ENCODE data around the gene JUNB.
"Not testable (repeated sequence)": the region's sequence is repeated elsewhere in the genome, so short reads cannot be mapped to it uniquely, and the experiment has no call there.

JUNB gene

DNA sequence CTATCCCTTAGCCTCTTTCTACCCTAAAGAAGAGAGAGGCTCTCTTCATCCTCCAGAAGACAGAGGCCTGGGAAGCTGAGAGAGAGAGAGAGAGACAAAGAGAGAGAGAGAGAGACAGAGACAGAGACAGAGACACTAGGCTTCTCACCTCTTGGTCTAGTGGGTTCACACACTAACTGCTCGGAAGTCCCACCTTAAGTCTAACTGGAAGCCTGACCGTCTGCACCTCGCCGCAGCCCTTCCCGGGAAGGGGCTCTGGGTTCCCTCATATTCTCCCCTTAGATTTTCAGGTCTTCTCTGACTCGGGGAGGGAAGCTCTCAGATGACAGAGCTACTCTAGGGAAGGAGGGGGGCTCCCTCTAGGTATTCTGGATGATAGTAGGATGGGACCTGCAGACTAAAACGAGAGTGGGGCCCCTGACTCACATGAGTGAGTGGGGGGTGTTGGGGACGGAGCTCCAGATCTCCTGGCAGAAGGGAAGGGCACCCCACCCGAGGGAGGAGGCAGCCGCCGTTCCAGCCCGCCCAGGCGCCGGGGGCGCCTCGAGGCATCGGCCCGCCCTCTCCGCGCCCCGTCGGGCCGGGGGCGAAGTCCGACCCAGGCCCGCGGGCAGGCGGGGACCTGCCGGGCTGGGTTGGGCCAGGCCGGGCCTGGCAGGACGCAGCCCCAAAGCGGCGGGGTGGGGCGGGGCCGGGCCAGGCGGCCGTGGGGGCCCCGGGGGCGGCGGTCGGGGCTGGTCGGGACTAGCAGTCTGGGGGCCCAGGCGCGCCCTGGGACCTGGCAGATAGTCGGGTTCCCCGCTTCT is 2.0 kb upstream of the JUNB start:
- DNase-seq: peak; percentile 13

- peak; percentile 95 for DNase-seq
Measured at GRCh38 chr19:12789904-12790619, 1.2 kb upstream of the JUNB start.

DNA sequence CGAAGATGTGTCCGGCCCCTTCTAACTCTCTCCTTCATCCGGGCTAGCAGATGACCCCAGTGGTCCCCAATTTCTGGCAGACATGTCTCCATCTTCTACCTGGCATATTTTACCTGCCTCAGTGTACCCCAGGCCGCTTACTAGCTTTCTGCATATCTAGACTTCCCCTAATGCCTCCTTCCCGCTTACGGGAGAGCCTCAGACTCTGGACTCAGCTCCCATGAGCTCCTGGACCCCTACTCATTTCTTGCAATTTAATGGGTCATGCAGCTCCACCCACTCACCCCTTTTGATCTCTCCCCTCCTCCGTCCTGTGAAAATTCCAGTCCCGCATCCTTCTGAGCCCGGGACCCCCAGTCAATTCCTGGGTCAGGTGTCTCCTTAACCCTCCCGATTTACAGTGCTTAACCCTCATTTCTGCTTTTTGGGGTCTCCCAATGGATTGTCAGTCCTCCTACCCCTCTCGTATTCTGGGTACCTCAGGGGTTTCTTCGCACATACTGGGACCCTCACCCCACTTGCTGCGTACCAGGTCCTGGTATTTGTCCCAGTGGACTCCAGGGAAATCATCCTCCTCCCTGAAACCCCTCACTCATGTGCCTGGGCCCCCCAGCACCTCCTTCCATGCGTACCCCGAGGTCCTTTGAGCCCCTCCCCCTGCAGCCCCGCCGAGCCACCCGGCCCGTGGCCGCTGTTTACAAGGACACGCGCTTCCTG is 500 bp upstream of the JUNB start:
- peak; percentile 9 for DNase-seq

- DNase-seq: peak; percentile 59
Measured at GRCh38 chr19:12792051-12792852, 966 bp downstream of the JUNB start.

DNA sequence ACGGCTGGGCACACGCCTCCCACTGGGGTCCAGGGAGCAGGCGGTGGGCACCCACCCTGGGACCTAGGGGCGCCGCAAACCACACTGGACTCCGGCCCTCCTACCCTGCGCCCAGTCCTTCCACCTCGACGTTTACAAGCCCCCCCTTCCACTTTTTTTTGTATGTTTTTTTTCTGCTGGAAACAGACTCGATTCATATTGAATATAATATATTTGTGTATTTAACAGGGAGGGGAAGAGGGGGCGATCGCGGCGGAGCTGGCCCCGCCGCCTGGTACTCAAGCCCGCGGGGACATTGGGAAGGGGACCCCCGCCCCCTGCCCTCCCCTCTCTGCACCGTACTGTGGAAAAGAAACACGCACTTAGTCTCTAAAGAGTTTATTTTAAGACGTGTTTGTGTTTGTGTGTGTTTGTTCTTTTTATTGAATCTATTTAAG is 1.6 kb downstream of the JUNB start:
- DNase-seq: no peak

DNA sequence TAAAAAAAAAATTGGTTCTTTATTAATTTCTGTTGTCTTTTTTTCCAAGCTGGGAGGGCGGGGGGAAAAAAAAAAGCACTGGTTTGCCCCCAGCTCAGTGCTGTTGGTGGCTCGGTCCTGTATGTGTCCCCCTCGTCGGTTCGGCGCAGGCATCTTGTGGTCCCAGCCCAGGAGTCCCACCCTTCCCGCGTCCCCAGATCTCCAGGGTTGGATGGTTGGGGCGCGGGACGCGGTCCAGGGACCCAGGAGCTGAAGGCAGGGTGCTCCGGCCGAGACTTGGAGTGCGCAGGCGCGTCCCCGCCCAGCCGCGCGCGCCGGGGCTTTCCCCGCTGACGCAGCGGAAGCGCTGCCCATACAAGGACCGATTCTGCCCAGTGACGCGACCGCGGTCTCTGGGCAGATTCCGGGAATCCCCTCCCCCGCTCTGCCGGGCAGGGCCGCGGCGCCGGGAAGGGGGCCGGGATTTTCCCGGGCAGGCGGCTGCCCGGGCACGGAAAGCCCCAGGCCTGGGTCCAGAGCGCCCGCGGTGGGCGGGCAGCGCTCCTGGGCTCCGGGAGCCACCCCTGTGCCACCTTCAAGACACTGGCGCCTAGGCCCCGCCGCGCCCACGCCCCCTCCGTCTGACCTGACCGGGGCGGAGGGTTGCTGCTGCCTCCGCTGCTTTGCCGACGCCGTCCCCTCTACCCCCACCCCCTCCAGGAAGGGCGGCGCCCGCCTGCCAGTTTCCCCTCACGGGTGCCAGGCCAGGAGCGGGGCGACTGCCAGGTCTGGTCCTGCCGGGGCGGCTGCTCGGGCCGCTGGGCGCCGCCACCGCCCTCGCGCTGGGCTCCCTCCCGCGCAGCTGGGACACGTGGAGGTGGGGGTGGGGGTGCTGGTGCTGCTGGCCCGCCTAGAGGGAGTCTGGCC is 2.3 kb downstream of the JUNB start:
- peak; percentile 79 for DNase-seq

GRCh38 chr19:12794196-12794941 is 3.1 kb downstream of the JUNB start:
- DNase-seq: no peak

DNA sequence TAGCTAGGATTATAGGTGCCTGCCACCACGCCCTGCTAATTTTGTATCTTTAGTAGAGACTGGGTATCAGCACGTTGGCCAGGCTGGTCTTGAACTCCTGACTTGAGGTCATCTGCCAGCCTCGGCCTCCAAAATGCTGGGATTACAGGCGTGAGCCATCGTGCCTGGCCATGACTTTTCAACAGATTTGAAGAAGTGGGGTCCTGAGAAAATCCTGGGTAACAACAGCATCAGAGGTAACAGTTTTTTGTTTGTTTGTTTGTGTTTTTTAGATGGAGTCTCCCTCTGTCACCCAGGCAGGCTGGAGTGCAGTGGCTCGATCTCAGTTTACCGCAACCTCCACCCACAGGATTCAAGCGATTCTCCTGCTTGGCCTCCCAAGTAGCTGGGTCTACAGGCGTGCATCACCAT is 3.7 kb downstream of the JUNB start:
- no peak for DNase-seq

- peak; percentile 43 for DNase-seq
Measured at GRCh38 chr19:12796146-12797071, 5.1 kb downstream of the JUNB start.

DNA sequence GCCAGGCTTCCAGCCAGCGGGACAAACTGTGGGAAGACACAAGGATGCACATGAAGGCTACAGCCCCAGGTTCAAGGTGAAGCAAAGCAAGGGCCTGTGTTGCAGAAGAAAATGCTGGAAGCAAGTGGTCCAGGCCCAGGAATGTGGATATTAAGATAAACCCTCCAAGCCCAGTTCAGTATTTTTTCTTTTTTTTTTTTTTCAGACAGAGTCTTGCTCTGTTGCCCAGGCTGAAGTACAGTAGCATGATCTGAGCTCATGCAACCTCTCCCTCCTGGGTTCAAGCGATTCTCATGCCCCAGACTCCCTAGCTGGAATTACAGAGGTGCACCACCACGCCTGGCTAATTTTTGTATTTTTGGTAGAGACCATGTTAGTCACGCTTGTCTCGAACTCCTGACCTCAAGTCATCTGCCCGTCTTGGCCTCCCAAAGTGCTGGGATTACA is 5.9 kb downstream of the JUNB start:
- DNase-seq: no peak

DNA sequence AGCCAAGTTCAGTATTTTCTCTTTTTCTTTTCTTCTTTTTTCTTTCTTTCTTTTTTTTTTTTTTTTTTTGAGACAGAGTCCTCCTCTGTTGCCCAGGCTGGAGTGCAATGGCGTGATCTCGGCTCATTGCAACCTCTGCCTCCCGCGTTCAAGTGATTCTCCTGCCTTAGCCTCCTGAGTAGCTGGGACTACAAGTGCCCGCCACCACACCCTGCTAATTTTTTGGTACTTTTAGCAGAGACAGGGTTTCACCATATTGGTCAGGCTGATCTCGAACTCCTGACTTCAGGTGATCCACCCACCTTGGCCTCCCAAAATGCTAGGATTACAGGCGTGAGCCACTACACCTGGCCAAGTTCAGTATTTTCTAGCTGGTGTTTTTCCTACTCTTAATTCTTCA is 6.3 kb downstream of the JUNB start:
- not testable (repeated sequence) for DNase-seq

GRCh38 chr19:12799742-12800465 is 8.6 kb downstream of the JUNB start:
- no peak for DNase-seq

GRCh38 chr19:12800466-12800770 is 9.1 kb downstream of the JUNB start:
- no peak for DNase-seq

GRCh38 chr19:12800923-12801465 is 9.7 kb downstream of the JUNB start:
- DNase-seq: no peak

DNA sequence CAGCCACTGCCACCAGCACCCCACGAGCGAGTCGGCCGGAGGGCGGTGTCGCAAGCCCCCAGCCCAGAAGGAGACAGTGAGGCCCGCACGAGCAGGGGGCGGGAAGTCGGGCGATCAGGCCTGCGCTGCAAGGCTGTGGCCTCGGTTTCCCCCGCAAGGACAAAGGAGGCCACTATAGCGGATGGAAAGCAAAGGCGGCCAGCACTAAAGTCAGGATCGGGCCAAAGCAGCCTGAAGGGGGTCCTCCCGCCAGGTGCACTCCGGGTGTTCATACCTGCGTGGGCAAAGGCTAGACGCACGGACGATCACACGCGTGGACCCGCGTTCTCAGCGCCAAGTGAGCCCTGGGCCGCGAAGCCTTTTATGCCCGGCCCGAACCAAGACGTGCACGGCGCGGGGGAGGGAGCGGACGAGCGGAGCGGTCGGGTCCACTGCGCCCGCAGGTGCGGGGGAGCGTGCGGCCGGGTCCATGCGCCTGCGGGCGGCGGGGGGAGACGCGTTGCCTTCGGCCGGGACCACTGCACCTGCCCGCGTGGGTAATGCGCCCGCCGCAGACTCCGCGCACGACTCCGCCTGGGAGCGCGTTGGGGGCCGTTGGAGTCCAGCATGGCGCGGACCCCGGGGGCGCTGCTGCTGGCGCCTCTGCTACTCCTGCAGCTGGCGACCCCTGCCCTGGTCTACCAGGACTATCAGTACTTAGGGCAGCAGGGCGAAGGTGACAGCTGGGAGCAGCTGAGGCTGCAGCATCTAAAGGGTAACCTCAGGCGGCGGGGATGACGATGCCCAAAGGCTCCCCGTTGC is 10.4 kb downstream of the JUNB start, which contains the start of the genes PRDX2 and THSD8:
Gene PRDX2 (minus strand): TSS at position 335 of the 801 bp plus-strand sequence. CDS start 539 bp downstream, outside the sequence.
Gene THSD8 (plus strand): TSS at position 604 of the 801 bp plus-strand sequence. CDS start 3 bp downstream, at position 607.
- DNase-seq: peak; percentile 36

GRCh38 chr19:12802267-12803106 is 11.2 kb downstream of the JUNB start:
- DNase-seq: no peak

DNA sequence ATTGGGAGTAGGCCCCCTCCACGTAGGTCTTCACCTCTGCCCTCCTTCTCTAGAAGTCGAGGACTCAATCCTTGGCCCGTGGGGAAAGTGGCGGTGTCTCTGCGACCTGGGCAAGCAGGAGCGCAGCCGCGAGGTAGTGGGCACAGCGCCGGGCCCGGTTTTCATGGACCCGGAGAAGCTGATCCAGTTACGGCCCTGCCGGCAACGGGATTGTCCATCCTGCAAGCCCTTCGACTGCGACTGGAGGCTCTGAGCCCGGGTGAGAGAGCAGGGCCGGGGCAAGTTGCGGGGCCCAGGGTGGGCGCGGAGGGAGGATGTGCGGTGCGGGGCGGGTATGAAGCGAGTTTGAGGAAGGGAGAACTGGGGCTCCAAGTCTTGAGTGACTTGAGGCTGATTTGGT is 12.8 kb downstream of the JUNB start:
- no peak for DNase-seq
